C4-2B (cell line): ENCODE results near the gene TRIM2.

ENCODE experiments used
- H3K27ac ChIP-seq: fragments of 450-650 bp; 2 replicates; pipeline ENCODE4 v1.5.1; 2017
- ZFX ChIP-seq: fragments of 450-650 bp; IDR thresholded peaks from 2 replicates; pipeline ENCODE4 v1.6.1; 2017
- TF ChIP-seq, protein P1 (sequence below): fragments of 450-650 bp; conservative IDR thresholded peaks from 2 replicates; pipeline ENCODE4 v1.5.1; 2017; ENCODE audit warnings: mild to moderate bottlenecking

Gene TRIM2

DNA sequence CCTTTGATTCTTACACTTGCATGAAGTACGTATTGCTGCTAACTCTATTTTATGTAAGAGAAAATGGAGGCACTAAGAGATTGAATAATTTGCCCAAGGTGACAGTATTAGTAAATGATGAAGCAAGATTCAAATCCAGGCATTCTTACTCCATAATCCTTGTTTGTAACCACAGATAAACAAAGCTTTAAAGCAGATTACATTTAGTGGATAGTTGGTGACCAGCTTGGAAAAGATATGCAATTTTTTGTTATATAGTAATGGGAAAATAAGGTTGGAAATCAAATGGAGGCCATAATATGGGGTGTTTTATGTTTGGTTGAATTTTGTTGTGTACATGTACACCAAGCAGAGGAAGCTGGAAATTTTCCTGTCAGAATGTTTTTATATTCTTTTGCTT, 171.1 kb downstream of the TRIM2 start:
- TF ChIP-seq ZFX: no peak
- TF ChIP-seq, protein P1, sequence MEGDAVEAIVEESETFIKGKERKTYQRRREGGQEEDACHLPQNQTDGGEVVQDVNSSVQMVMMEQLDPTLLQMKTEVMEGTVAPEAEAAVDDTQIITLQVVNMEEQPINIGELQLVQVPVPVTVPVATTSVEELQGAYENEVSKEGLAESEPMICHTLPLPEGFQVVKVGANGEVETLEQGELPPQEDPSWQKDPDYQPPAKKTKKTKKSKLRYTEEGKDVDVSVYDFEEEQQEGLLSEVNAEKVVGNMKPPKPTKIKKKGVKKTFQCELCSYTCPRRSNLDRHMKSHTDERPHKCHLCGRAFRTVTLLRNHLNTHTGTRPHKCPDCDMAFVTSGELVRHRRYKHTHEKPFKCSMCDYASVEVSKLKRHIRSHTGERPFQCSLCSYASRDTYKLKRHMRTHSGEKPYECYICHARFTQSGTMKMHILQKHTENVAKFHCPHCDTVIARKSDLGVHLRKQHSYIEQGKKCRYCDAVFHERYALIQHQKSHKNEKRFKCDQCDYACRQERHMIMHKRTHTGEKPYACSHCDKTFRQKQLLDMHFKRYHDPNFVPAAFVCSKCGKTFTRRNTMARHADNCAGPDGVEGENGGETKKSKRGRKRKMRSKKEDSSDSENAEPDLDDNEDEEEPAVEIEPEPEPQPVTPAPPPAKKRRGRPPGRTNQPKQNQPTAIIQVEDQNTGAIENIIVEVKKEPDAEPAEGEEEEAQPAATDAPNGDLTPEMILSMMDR: no peak
- H3K27ac ChIP-seq: no peak overlapping the region

DNA sequence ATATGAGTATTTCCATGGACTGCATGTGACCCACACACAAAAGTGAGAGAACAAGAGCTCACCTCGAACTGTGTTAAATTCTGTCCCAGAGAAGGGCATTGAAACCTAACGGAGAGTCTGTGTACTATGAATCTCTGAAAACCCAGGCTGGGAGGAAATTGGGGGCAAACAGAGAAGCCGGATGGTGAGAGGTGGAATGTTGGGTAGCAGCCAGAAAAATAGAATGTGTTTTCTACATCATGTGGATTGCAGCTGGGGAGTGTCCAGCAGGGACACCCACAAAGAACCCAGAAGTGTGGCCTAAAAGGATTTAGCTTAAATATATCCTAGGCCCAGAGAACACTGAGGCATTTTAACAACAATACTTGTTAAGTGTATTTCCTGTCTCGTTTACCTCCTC, 178.9 kb downstream of the TRIM2 start:
- no peak overlapping the region for H3K27ac ChIP-seq
- TF ChIP-seq ZFX: no peak
- TF ChIP-seq, protein P1: no peak

DNA sequence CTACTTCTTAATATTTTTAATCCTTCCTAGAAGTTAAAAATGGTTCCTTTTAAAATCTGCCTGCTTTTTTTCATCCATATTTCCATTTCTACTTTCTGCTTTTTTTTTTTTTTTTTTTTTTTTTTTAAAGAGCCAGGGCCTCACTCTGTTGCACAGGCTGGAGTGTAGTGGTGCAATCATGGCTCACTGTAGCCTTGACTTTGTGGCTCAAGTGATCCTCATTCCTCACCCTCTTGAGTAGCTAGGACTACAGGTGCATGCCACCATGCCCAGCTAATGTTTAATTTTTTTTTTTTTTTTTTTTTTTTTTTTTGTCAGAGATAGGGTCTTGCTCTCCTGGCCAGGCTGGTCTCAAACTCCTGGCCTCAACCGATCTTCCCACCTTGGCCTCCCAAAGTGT, 179.9 kb downstream of the TRIM2 start:
- TF ChIP-seq, protein P1: no peak
- TF ChIP-seq ZFX: no peak
- no peak overlapping the region for H3K27ac ChIP-seq

DNA sequence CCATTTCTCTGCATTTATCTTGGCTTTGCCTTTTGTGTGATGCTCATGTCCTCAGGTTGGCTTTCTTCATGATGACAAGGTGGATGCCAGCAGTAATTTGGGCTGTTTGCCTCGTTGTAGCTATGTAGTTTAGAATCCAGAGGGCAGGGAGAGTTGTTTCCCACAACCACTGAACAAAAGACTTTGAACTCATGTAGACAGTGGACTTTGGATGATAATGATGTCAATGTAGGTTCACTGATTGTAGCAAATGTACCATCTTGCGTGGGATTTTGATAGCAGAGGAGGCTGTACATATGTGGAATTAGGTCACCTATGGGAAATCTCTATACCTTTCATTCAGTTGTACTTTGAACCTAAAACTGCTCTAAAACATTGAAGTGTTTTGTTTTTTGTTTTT, 181.5 kb downstream of the TRIM2 start:
- TF ChIP-seq ZFX: no peak
- TF ChIP-seq, protein P1: no peak
- H3K27ac ChIP-seq: no peak overlapping the region

DNA sequence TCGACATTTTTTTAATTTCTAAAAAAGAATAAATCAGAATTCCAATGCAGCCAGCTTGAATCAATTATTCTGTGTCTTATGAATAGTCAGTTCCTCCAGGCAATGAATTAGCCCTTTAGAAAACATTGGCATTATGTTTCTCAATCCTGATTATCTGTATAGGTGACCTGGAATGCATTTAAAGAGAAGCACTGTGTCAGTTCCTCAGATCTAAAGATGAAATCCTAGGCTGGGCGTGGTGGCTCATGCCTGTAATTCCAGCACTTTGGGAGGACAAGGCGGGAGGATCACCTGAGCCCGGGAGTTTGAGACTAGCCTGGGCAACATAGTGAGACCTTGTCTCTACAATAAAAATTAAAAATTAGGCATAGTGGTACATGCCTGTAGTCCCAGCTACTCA, 183.7 kb downstream of the TRIM2 start:
- H3K27ac ChIP-seq: no peak overlapping the region
- TF ChIP-seq ZFX: no peak
- TF ChIP-seq, protein P1: no peak
